ENCODE data around the gene VANGL1.

Gene VANGL1

DNA sequence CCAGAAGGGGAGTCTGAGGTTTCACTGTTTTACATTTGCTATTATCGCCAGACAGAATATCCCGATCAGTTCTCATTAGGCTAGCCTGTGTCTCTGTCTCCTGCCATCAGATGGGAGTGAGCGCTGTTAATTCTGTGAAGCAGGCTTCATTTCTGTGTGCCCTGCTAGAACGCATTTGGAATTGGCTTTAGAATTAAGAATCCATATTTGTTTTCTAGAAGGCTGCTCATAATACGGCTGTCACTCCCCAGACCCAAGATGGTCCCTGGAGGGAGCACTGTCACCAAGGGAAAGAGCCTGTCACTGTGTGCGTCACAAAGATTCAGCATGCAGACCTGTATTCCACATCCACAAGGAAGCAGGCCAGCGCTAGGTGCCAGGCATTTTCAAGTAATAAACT is 77.5 kb downstream of the VANGL1 start:
- no peak for DNase-seq (ENCODE audit: low read depth, low spot score)
- H3K4me3 ChIP-seq (ENCODE audit: low read length), result no peak overlapping the region

- no peak for DNase-seq (ENCODE audit: low read depth, low spot score)
These were observed 80.5 kb downstream of the VANGL1 start for GRCh38 chr1:115722221-115722620.

GRCh38 chr1:115723756-115724155 is 82.0 kb downstream of the VANGL1 start:
- DNase-seq (ENCODE audit: low read depth, low spot score), result no peak
- no peak overlapping the region for H3K4me3 ChIP-seq (ENCODE audit: low read length)

More at GRCh38 chr1:115722221-115722620, 80.5 kb downstream of the VANGL1 start:
- no peak overlapping the region for H3K4me3 ChIP-seq (ENCODE audit: low read length)

DNA sequence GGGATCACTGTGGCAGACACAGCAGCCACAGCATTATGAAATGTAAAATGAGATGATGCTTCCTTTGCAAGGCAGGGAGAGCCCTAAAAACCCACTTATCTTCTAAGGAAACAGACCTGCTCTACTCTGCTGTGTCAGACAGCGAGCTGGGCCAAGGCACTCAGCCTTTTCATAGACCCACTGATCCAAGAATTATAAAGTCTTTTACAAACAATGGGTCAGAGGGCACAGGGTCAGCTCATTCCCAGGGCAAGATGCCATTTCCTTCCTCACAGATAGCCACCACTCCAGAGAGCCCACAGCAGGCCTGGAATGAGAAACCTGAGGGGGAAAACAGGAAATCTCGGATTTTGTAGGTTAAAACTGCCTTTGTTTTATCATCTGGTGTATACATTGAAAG is 83.8 kb downstream of the VANGL1 start:
- no peak for DNase-seq (ENCODE audit: low read depth, low spot score)
- no peak overlapping the region for H3K4me3 ChIP-seq (ENCODE audit: low read length)

DNA sequence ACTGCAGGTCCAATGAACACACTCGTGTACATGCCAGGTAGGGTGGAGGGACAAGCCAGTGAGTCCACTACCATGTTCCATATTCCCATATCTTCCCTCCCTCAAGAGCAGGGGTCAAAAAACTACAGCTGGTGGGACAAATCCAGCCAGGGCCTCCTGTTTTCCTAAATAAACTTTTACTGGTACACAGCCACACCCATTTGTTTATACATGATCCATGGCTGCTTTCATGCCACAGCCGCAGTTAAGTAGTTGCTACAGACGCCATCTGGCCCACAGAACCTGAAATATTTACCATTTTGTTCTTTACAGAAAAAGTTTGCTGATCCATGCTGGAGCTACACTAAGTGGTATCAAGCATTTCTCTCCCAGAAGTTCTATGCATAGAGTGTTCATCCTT is 84.4 kb downstream of the VANGL1 start:
- no peak overlapping the region for H3K4me3 ChIP-seq (ENCODE audit: low read length)
- no peak for DNase-seq (ENCODE audit: low read depth, low spot score)

DNA sequence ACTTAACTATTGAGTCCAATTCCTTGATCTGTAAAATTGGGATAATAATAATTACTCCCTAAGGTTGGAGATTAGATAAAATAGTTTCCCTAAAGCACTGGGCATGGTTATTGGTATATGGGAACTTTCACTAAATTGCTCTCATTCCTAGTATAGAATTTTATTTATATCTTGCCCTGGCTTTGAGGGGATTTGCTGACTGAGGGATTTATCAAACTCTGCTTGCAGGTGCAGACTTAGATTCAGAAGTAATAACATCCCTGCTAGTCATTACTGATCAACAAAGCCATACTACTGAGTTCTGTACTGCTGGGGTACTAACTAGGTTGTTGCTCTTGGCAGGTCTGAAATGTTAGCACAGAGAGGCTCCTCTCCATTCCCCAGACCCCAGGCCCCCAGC is 84.8 kb downstream of the VANGL1 start:
- no peak overlapping the region for H3K4me3 ChIP-seq (ENCODE audit: low read length)

GRCh38 chr1:115727706-115728249 is 86.0 kb downstream of the VANGL1 start:
- H3K4me3 ChIP-seq (ENCODE audit: low read length), result no peak overlapping the region
- no peak for DNase-seq (ENCODE audit: low read depth, low spot score)

More for the DNA sequence above, 84.8 kb downstream of the VANGL1 start:
- no peak for DNase-seq (ENCODE audit: low read depth, low spot score)

GRCh38 chr1:115728341-115728740 is 86.6 kb downstream of the VANGL1 start:
- H3K4me3 ChIP-seq (ENCODE audit: low read length), result no peak overlapping the region
- no peak for DNase-seq (ENCODE audit: low read depth, low spot score)

GRCh38 chr1:115729756-115730155 is 88.0 kb downstream of the VANGL1 start:
- no peak overlapping the region for H3K4me3 ChIP-seq (ENCODE audit: low read length)
- no peak for DNase-seq (ENCODE audit: low read depth, low spot score)

DNA sequence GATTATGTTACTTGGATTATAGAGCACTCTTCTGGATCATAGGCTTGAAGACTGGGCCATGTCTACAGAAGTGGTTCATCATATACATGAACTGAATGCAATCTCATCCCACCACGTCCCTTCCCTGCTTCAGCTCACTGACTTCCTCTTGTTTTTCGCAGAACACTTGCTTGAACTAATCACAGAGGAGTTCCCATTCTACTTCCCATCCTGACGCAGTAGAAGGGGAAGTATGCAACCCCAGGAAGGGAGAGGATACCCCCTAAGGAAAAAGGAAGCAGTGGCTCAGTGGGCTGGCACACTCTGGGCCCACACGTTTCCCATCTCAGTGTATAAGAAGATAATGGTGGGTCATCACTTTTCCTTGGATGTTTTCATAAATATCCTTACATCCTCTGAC is 90.5 kb downstream of the VANGL1 start:
- no peak for DNase-seq (ENCODE audit: low read depth, low spot score)
- no peak overlapping the region for H3K4me3 ChIP-seq (ENCODE audit: low read length)

DNA sequence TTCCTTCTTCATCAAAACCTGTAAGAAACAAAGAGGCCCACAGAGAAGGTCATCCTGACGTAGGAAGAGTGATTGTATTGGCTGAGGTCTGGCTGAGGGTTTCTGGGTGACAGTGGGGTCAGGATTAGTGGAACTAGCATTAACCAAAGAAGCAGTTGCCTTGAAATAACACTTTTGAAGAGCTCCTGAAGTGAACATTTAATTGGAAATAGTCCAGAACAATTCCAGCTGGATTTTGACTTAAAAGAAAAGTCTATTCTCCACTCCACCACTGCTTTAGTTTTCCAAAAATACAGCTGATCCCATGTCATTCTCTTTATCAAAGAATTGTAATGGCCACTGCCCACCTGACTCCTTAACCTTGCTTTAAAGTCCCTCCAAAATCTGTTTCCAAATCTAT is 99.0 kb downstream of the VANGL1 start:
- H3K4me3 ChIP-seq (ENCODE audit: low read length), result no peak overlapping the region
- DNase-seq (ENCODE audit: low read depth, low spot score), result no peak

GRCh38 chr1:115744646-115745275 is 103.0 kb downstream of the VANGL1 start:
- no peak for DNase-seq (ENCODE audit: low read depth, low spot score)
- H3K4me3 ChIP-seq (ENCODE audit: low read length), result no peak overlapping the region

DNA sequence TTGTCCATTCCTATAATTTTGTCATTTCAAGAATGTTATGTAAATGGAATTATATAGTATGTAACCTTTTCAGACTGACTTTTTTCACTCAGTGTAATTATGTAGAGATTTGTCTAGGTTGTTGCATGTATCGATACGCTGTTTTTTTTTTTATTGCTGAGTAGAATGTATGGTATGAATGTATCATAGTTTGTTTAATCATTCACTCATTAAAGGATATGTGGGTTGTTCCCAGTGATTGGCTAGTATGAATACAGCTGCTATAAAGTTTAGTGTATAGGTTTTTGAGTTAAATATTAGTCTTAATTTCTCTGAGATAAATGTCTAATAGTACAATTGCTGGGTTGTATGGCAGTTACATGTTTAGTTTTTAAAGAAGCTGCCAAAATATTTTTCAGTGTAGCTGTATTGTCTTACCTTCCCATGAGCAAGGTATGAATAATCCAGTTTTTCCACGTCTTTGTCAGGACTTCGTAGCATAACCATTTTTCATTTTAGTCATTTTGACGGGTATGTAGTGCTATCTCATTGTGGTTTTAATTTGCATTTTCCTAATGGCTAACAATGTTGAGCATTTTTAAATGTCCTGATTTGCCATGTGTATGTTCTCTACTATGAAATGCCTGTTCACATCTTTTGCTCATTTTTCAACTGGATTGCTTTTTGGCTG is 104.4 kb downstream of the VANGL1 start:
- DNase-seq (ENCODE audit: low read depth, low spot score), result no peak
- no peak overlapping the region for H3K4me3 ChIP-seq (ENCODE audit: low read length)

Measured in Jurkat, Clone E6-1 (cell line).